Spleen (tissue), 11 donors: Measurements from ENCODE around the gene SORBS2. TPM values are rescaled to one million over a fixed set of nuclear protein-coding genes. Genes with fewer than 3 reads are reported as not detected.

Experiments used
- DNase-seq: peaks from one replicate; pipeline ENCODE4 v3.0.0-alpha.2; 2020
- H3K27ac ChIP-seq, 8 donors: fragments of 200-600 bp; sonication (generic) in 7 of 8; 1 replicate in 4 of 8; 2 replicates in 4 of 8; pipeline versions ENCODE4 v1.5.0 to v1.8.0; 2016 to 2021; ENCODE audit warnings: inconsistent platforms in 4 of 8, mild to moderate bottlenecking in 4 of 8, moderate library complexity in 1 of 8
- H3K27me3 ChIP-seq, 7 donors: fragments of 200-600 bp; sonication (generic) in 6 of 7; replicated peaks in 1 of 7; 1 replicate in 4 of 7; 2 replicates in 3 of 7; pipeline versions ENCODE4 v1.5.0 to v1.8.0; 2016 to 2021; ENCODE audit warnings: inconsistent platforms in 3 of 7, mild to moderate bottlenecking in 1 of 7
- H3K36me3 ChIP-seq, 6 donors: fragments of 200-600 bp; sonication (generic) in 5 of 6; 1 replicate in 4 of 6; 2 replicates in 2 of 6; pipeline versions ENCODE4 v1.5.0 to v1.8.0; 2016 to 2021; ENCODE audit warnings: inconsistent platforms in 2 of 6
- H3K4me1 ChIP-seq, 6 donors: fragments of 200-600 bp; sonication (generic) in 5 of 6; 1 replicate in 3 of 6; 2 replicates in 3 of 6; pipeline versions ENCODE4 v1.5.0 to v1.8.0; 2016 to 2021; ENCODE audit warnings: inconsistent platforms in 3 of 6
- H3K4me3 ChIP-seq, 8 donors: fragments of 200-600 bp; sonication (generic) in 7 of 8; 1 replicate in 4 of 8; 2 replicates in 4 of 8; pipeline versions ENCODE4 v1.5.0 to v1.8.0; 2016 to 2021; ENCODE audit warnings: inconsistent platforms in 4 of 8, mild to moderate bottlenecking in 4 of 8, moderate library complexity in 2 of 8
- H3K9me3 ChIP-seq, 8 donors: fragments of 200-600 bp; sonication (generic) in 7 of 8; 1 replicate in 4 of 8; 2 replicates in 4 of 8; pipeline versions ENCODE4 v1.5.0 to v1.8.0; 2016 to 2021; ENCODE audit warnings: inconsistent platforms in 4 of 8
- POLR2A ChIP-seq, 3 donors: fragments of 450-650 bp; IDR thresholded peaks; one replicate each; pipeline ENCODE4 v1.5.1; 2017; ENCODE audit warnings: antibody characterized with exemption in 3 of 3, mild to moderate bottlenecking in 1 of 3
- POLR2AphosphoS5 ChIP-seq, 3 donors: sonication (generic); formaldehyde crosslinking; IDR thresholded peaks; one replicate each; pipeline ENCODE4 v1.5.1; 2017; ENCODE audit warnings: antibody characterized with exemption in 3 of 3
- WGBS, 5 donors: extraction: QIAGEN DNeasy Blood & Tissue Kit in 3 of 5; methylation state at CpG; one replicate each; pipeline versions ENCODE4 v1.1.5 to v1.1.7; 2013 to 2018; 5-methylcytosine and 5-hydroxymethylcytosine counted together
- intact Hi-C: fragments of 100-400 bp; cut with DNase I; formaldehyde crosslinking; loops from one replicate; pipeline ENCODE4 v1.15.0; 2023; ENCODE audit warnings: low total_unique reads
- polyA plus RNA-seq, 3 donors: library from polyadenylated mRNA; stranded (reverse); fragments of 200-250 nt; gene quantifications; one replicate each; pipeline ENCODE4 v1.2.1, GENCODE V29; 2013
- total RNA-seq, 7 donors: library from RNA; depleted of rRNA in 3 of 7; stranded (reverse); fragments of >200 nt in 3 of 7; fragmentation: NEBNext Ultra II Directional in 4 of 7; extraction: Animal tissue kit (Norgen Biotek cat#: 25700) in 4 of 7; gene quantifications; one replicate each; pipeline versions ENCODE4 v1.1.0 to v1.2.1, GENCODE V29; 2016 to 2021
- TF ChIP-seq, protein P1 (sequence below), 11 experiments: fragments of 200-600 bp in 7 of 11; fragments of 450-650 bp in 4 of 11; sonication (generic) in 4 of 11; IDR thresholded peaks in 8 of 11; conservative IDR thresholded peaks in 3 of 11; 1 replicate in 7 of 11; 2 replicates in 4 of 11; pipeline versions ENCODE4 v1.4.0 to v1.8.0; 2016 to 2021; ENCODE audit warnings: antibody characterized with exemption in 11 of 11, inconsistent platforms in 4 of 11, mild to moderate bottlenecking in 1 of 11
- donor health status: healthy with polysubstance abuse.
- donor health status: DM: no; HTN: no; CAD: no; lungs with moderate emphysema.
- donor health status: DM: no; HTN: no; CAD: no.
- donor health status: Bipolar disorder and iron deficiency.
- donor health status: healthy.
- donor health status: DM: no; HTN: no; CAD: no.
- donor health status: DM: yes; HTN: yes; CAD: no.

SORBS2 gene
- total and polyA plus RNA-seq, 10 donors = 5.9 to 128 (median 84.8) TPM

DNA sequence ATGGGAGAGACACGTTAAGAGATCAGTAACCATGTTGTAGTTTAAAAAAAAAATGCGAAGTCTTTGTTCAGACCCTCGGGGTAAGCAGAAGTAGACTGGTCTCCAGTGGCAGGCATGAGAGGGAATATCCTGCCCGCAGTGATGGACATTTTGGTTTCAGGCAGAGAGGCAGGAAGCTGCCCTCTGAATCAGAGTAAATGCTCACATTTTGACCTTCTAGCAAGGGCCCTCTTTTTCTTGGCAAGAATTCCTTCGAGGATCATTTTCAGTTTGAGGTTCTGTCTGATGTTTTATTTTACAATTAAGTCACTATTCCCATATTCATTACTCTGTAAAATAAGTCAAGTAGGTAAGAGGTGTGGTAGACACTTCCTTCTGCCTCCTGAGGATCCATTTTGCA is 28.4 kb downstream of the SORBS2 start:
- WGBS, 5 donors = 20 to 53% (median 43%) methylated on average over 5 of the region's 5 CpGs
- H3K27me3 ChIP-seq = no peaks in the 10 kb centered on the region
- no peak overlapping the region for H3K4me3 ChIP-seq
- intact Hi-C loops = no loop called here
- no peaks in the 10 kb centered on the region for H3K9me3 ChIP-seq
- peaks cover 0 to 13% (median 0%) of the 10 kb centered on the region in 6 donors for H3K4me1 ChIP-seq
- H3K27ac ChIP-seq = peak overlapping the region in 3 of 8 donors; percentile 24 to 31 (median 25)
- no peak for DNase-seq
- no peak for TF ChIP-seq POLR2A (IDR thresholded peaks at IDR 0.05)
- no peak for TF ChIP-seq POLR2AphosphoS5 (IDR thresholded peaks at IDR 0.05)
- TF ChIP-seq, protein P1, sequence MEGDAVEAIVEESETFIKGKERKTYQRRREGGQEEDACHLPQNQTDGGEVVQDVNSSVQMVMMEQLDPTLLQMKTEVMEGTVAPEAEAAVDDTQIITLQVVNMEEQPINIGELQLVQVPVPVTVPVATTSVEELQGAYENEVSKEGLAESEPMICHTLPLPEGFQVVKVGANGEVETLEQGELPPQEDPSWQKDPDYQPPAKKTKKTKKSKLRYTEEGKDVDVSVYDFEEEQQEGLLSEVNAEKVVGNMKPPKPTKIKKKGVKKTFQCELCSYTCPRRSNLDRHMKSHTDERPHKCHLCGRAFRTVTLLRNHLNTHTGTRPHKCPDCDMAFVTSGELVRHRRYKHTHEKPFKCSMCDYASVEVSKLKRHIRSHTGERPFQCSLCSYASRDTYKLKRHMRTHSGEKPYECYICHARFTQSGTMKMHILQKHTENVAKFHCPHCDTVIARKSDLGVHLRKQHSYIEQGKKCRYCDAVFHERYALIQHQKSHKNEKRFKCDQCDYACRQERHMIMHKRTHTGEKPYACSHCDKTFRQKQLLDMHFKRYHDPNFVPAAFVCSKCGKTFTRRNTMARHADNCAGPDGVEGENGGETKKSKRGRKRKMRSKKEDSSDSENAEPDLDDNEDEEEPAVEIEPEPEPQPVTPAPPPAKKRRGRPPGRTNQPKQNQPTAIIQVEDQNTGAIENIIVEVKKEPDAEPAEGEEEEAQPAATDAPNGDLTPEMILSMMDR (IDR thresholded peaks at IDR 0.05 in 8 of 11, conservative IDR thresholded peaks at IDR 0.05 in 3 of 11) = no peak
- no peaks in the 10 kb centered on the region for H3K36me3 ChIP-seq

DNA sequence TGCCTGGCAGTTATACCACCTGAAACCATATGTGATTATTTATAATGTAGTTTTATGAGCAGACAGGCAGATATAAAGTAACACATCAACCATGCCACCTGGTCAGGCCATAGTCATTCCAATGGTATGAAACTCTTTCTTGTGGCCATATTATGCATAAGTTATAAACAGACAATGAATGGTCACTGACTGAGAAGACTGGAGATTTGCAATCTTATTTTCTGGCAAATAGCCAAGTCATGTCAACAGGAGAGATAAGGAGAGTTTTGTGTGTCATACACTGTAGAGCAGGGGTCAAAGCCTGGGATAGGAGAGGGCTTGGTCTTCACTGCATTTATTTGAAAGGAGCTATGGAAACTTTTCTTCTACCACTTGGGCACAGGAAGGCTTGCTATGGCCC is 29.5 kb downstream of the SORBS2 start:
- Histone ChIP-seq H3K4me1 (peaks cover 0 to 13% (median 0%) of the 10 kb centered on the region in 6 donors), H3K4me3 (no peak overlapping the region), H3K36me3 (no peaks in the 10 kb centered on the region), H3K27me3 (no peaks in the 10 kb centered on the region), H3K9me3 (no peaks in the 10 kb centered on the region), H3K27ac (no peak overlapping the region)
- intact Hi-C loops = no loop called here
- DNase-seq = no peak
- TF ChIP-seq, protein P1 (IDR thresholded peaks at IDR 0.05 in 8 of 11, conservative IDR thresholded peaks at IDR 0.05 in 3 of 11) = no peak
- TF ChIP-seq POLR2A (IDR thresholded peaks at IDR 0.05) (no peak), POLR2AphosphoS5 (IDR thresholded peaks at IDR 0.05) (no peak)

DNA sequence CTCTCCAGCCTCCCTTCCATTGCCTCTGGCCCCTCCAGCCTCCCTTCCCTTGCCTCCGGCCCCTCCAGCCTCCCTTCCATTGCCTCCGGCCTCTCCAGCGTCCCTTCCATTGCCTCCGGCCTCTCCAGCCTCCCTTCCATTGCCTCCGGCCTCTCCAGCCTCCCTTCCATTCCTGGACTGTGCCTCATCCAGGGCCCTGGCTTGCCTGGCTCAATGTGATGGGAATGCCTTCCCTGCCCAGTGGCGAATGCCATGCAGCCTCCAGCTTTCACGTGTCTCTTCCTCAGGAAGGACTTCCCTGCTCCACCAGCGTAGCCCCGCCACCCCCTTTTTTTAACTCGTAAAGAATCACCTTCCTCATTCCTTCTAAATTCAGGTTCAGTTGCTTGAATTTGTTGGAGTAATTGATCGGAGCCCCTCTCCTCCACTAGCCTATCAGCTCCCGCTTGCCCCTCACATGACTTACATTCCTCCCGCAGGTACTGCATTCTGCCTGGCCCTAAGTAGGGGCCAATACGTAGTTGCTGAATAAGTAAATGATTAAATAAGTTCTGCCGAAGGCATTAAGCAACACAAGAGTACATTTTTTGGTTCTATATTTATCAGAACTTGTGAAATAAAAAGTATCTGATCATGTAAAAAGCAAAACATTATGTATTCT is 30.3 kb downstream of the SORBS2 start:
- Histone ChIP-seq H3K4me3 (no peak overlapping the region), H3K9me3 (no peaks in the 10 kb centered on the region), H3K27me3 (no peaks in the 10 kb centered on the region), H3K36me3 (no peaks in the 10 kb centered on the region), H3K27ac (no peak overlapping the region), H3K4me1 (peaks cover 0 to 13% (median 0%) of the 10 kb centered on the region in 6 donors)
- 80 to 85% (median 82%) methylated on average over 14 to 15 of the region's 15 CpGs for WGBS, 5 donors
- DNase-seq = no peak
- intact Hi-C loops = no loop called here
- no peak for TF ChIP-seq POLR2A (IDR thresholded peaks at IDR 0.05)

DNA sequence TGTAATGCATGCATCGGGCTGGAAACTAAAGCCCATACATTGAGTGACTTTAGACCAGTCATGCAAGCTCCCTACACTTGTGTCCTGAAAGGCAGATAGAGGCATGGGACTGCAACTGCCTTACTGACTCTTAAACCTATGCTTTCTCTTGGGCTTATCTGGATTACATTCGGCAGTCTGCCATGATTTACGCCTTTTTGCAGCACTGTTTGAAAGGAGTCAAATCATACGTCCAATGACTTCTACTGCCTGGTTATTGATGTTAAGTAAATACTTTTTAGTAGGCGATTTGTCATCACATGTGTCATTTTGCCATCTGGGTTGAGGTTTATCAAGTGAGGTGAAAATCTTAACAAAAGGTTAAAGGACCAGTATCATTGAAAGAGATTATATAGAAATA is 31.5 kb downstream of the SORBS2 start:
- Histone ChIP-seq H3K27ac (no peak overlapping the region), H3K36me3 (no peaks in the 10 kb centered on the region), H3K4me3 (no peak overlapping the region), H3K4me1 (peaks cover 0 to 19% (median under 1%) of the 10 kb centered on the region in 6 donors), H3K9me3 (no peaks in the 10 kb centered on the region), H3K27me3 (no peaks in the 10 kb centered on the region)
- 91 to 96% (median 94%) methylated on average over 5 of the region's 5 CpGs for WGBS, 5 donors
- intact Hi-C loops = no loop called here
- TF ChIP-seq, protein P1 (IDR thresholded peaks at IDR 0.05 in 8 of 11, conservative IDR thresholded peaks at IDR 0.05 in 3 of 11) = no peak
- TF ChIP-seq POLR2A (IDR thresholded peaks at IDR 0.05) = no peak
- no peak for TF ChIP-seq POLR2AphosphoS5 (IDR thresholded peaks at IDR 0.05)
- DNase-seq = no peak
